Right ventricle myocardium superior (tissue), 1 donor: ENCODE data around the gene TMEM201. TPM values are rescaled to one million over a fixed set of nuclear protein-coding genes. Genes with fewer than 3 reads are reported as not detected.

ENCODE experiments used
- ATAC-seq: fragments of 200-7000 bp; cut with Tn5 transposase; one replicate; pipeline ENCODE4 v1.9.1; 2020; ENCODE audit warnings: mild to moderate bottlenecking; ENCODE audit not compliant: poor library complexity
- DNase-seq: peaks from one replicate; pipeline ENCODE4 v3.0.0-alpha.2; 2020
- intact Hi-C: fragments of 100-400 bp; cut with DNase I; formaldehyde crosslinking; loops from one replicate; pipeline ENCODE4 v1.11.2; 2022
- total RNA-seq: library from RNA; stranded (reverse); fragmentation: NEBNext Ultra II Directional; extraction: Animal tissue kit (Norgen Biotek cat#: 25700); gene quantifications from one replicate; pipeline ENCODE4 v1.2.1, GENCODE V29; 2021
- donor health status: DM: no; HTN: yes; CAD: no; lungs with severe emphysema.

Gene TMEM201
- total RNA-seq, 1 donor from 2014 or later, result 17.2 TPM

- ATAC-seq (no peak), DNase-seq (no peak)
- intact Hi-C loops, result no loop called here
Measured at GRCh38 chr1:9643351-9644256, 54.9 kb downstream of the TMEM201 start.

GRCh38 chr1:9646037-9646436 lies 57.3 kb downstream of the TMEM201 start:
- no peak for DNase-seq
- intact Hi-C loops, result no loop called here

GRCh38 chr1:9648171-9648570 lies 59.5 kb downstream of the TMEM201 start:
- DNase-seq, result no peak
- no peak for ATAC-seq
- intact Hi-C loops, result no loop called here

More at GRCh38 chr1:9646037-9646436, 57.3 kb downstream of the TMEM201 start:
- no peak for ATAC-seq

DNA sequence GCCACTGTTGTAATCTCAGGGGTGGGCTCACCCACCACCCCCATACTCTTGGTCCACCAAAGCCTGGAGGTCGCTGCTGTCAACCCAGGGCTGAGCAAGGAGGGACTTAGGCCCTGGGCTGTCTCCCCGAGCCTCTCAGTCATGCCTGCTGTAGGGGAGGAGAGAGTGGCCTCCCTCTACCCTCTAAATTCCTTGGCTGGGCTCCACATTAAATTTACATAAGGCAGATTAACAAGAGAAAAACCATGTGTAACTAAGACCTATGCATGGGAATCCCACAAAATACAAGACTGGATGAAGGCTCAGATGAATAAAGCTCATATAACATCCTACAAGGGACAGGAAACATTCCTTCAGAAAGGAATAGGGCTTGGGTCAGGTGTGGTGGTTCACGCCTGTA lies 61.1 kb downstream of the TMEM201 start:
- DNase-seq (no peak), ATAC-seq (no peak)
- intact Hi-C loops, result no loop called here

- ATAC-seq (no peak), DNase-seq (no peak)
- intact Hi-C loops, result no loop called here
Measured at GRCh38 chr1:9651220-9651564, 62.5 kb downstream of the TMEM201 start.

DNA sequence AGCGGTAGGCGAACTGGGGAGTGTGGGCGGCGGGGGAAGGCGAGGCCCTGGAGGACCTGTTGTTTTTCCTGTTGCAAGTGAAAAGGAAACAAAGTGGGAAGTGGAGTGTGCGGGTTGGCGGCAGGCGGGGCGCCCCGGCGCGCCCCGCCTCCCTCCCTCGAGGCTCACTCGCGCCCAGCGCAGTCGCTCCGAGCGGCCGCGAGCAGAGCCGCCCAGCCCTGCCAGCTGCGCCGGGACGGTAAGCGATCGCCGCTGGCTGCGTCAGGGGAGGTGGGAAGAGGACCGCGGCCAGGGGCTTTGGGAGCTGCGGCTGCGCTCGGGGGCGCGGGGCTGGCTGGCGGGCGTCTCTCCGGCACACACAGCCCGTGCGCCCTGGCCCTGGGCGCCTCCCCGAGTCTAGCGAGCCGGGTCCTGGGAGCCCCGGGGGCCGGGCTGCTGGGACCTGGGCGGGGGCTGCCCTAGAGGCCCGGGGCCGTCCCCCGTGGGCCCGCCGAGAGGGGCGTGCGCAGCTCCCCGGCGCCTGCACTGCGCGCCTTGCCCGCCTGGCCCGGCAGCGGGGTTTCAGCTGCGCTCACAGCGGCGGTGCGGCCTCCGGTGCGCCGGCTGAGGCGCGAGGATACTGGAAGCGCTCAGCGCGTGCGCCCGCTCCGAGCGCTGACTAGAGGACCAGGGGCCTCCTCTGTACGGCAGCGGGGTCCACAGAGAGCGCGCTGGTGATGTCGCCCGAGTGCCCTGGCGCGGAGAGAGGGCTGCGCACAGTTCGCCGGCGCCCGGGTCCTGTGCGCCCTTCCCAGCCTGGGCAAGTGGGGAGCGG lies 63.1 kb downstream of the TMEM201 start, which contains the start of gene PIK3CD:
PIK3CD (plus strand) TSS at position 167 of the 814 bp plus-strand sequence. CDS start 58,725 bp downstream, outside the sequence.
- peak; percentile 60 for DNase-seq
- intact Hi-C loops, result no loop called here
- peak; percentile 63 for ATAC-seq

DNA sequence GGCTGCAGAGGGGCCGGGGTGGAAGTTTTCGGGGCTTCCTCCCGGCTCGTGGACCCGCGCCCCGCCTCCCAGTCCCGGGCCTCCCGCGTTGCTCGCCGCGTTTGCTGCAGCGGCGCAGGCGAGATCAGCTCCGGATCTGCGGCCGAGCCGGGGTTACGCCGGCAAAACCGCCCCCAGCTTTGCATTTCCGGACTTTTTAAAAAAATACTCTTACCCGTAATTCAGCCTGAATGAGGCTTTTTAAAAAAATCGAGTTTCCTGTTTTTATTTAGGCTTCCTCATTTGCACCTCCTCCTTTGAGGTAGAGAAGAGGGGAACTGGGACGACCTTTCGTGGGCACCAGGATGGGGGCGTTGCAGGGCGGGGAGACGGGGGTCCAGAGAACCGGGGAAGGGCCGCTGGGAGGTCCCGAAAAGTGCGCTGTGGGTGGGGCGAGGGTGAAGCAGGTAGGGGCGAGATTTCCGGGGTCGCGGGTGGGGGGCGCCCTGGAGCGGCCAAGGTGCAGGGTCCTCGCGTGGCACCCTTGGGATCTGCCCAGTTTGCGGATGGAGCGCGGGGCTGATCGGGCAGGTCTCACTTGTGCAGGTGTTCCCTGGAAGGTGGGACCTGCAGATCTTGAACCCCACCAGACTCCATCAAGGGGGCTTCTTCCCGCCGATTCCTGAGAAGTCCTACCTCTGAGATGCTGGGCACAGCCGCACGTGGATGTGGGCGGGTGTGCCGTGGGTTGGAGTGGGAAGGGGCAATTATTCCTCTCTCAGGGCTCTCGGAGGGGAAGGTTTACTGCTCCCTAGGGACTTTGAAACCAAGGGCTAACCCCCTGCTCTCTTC lies 63.9 kb downstream of the TMEM201 start:
- intact Hi-C loops, result no loop called here
- DNase-seq (peak; percentile 66), ATAC-seq (peak; percentile 38)

DNA sequence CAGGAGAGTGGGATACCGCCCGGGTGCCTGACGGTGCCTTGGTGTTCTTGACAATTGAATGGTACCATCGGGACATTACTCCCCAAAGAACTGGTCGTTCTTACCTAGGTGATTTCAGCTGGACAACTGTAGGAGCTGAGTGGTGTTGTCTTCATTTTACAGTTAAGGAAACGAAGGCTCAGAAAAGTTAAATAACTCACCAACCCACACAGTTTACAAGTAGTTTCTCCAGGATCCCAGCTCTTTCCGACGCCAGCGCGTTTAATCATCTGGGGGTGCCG lies 64.4 kb downstream of the TMEM201 start:
- intact Hi-C loops, result no loop called here
- ATAC-seq (no peak), DNase-seq (no peak)

GRCh38 chr1:9653491-9654050 lies 64.9 kb downstream of the TMEM201 start:
- no peak for DNase-seq
- intact Hi-C loops, result no loop called here
- ATAC-seq, result peak; percentile 13

- intact Hi-C loops, result no loop called here
- peak; percentile 30 for ATAC-seq
- DNase-seq, result no peak
Measured at GRCh38 chr1:9654051-9654833, 65.5 kb downstream of the TMEM201 start.

DNA sequence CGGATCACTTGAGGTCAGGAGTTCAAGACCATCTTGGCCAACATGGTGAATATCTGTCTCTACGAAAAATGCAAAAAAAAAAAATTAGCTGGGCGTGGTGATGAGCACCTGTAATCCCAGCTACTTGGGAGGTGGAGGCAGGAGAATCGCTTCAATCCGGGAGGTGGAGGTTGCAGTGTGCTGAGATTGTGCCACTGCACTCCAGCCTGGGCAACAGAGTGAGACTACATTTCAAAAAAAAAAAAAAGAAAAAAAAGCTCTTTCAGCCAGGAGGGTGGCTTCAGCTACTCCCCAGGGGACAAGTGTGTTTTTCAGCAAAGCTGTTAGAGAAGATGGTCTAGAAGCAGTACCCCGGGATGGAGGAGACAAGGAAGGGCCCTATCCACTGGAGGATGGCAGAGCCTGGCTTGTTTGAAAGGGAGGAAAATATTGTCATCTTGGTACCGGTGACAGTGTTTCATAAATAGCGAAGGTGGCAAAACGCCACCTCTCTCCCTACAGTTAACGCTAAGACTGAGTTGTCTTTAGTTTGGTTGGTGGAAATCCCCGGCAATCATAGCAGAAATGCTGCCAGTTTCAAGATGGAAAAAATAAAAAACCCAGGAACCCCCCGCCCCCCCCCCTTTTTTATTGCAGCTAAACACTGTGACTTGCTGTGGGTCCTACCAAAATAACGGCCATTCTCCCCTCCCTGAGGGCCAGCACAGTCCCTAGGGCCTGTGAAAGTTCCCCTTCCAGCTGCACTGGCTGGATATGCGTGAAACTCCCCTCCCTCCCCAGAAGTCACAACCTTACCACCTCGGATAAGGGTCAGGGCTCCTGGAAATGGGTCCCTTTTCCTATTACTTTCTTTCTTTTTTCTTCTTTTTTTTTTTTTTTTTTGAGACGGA lies 66.4 kb downstream of the TMEM201 start:
- DNase-seq, result no peak
- no peak for ATAC-seq
- intact Hi-C loops, result no loop called here

DNA sequence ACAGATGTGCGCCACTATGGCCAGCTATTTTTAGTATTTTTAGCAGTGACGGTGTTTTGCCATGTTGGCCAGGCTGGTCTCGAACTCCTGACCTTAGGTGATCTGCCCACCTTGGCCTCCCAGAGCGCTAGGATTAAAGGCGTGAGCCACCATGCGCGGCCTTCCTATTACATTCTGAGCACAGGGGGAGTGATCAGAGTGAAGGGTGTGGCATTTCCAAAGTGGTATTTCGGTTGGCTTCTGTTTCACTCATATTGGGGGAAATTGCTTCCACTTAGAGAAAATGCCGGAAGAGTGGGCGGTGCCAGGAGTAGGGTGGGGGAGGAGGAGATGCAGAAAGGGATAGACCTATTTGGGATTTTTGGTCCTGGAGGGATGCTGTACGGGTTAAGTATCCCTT lies 67.1 kb downstream of the TMEM201 start:
- ATAC-seq (no peak), DNase-seq (no peak)
- intact Hi-C loops, result no loop called here

- no peak for ATAC-seq
- no peak for DNase-seq
- intact Hi-C loops, result no loop called here
Measured at GRCh38 chr1:9657521-9658032, 68.9 kb downstream of the TMEM201 start.

DNA sequence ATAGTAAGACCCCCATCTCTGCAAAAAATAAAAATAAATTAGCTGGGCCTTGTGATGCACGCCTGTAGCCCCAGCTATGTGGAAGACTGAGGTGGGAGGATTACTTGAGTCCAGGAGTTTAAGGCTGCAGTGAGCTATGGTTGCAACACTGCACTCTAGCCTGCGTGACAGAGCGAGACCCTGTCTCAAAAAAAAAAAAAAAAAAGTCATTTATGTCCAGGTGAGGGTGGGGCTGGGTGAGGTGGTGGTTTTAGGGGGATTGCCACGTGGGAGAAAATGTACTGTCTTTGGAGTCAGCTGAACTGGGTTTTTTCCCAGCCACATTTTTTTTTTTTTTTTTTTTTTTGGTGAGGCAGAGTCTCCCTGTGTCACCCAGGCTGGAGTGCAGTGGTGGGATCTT lies 69.5 kb downstream of the TMEM201 start:
- ATAC-seq, result no peak
- intact Hi-C loops, result no loop called here

DNA sequence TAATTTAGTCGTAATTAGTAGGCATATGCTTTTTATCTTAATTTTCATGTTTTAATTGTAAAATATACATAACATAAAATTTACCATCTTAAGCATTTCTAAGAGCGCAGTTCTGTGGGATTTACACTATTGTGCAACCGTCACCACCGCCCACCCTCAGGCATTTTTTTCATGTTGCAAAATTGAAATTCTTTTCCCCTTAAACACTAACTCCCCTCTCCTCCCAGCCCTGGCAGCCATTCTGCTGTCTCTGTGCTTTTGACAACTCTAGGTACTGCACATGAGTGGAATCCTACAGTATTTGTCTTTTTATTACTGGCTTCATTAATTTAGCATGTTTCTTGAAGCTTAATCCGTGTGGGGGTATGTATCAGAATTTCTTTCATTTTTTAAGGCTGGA lies 70.6 kb downstream of the TMEM201 start:
- intact Hi-C loops, result no loop called here
- no peak for ATAC-seq
- DNase-seq, result no peak

More for the DNA sequence above, 69.5 kb downstream of the TMEM201 start:
- DNase-seq, result no peak

DNA sequence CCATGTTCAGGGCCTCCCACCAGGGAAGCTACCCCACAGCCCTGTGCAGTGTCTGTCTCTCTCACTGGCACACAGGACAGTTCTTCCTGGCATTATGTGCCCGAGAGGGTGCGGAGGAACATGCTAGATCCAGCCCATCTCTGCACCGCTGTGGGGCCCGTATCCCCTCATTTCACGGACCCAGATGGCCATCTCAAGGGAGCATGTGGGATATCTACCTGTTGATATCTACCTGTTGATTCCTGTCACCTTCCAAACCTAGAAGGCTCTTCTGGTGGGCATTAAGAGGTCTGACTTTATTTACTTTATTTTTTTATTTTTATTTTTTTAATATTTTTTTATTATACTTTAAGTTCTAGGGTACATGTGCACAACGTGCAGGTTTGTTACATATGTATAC lies 74.5 kb downstream of the TMEM201 start:
- intact Hi-C loops, result no loop called here
- ATAC-seq, result no peak
- no peak for DNase-seq
